Neural progenitor cell (in vitro differentiated cells): ENCODE measurements around the gene CPXM1.

Experiments used
- CTCF ChIP-seq: fragments of 200-600 bp; sonication (generic); IDR thresholded peaks from 2 replicates; pipeline ENCODE4 v1.5.1; 2017; ENCODE audit warnings: antibody characterized with exemption, mild to moderate bottlenecking
- EZH2 ChIP-seq: fragments of 200-600 bp; sonication (generic); IDR thresholded peaks from 2 replicates; pipeline ENCODE4 v1.6.1; 2017; ENCODE audit warnings: antibody characterized with exemption, mild to moderate bottlenecking, moderate library complexity

- TF ChIP-seq CTCF (no peak), EZH2 (no peak)
Measured at GRCh38 chr20:2795451-2795850, 5.0 kb downstream of the CPXM1 start.
